CD8-positive, alpha-beta memory T cell (primary cell): ENCODE measurements around the gene ASCC1. TPM values are rescaled to one million over a fixed set of nuclear protein-coding genes. Genes with fewer than 3 reads are reported as not detected.

Experiments used
- CTCF ChIA-PET: fragments of 350-600 bp; sonication (Branson Sonifier 250); formaldehyde crosslinking; loops from one replicate; lab custom pipeline; 2021; ENCODE audit warnings: antibody characterized with exemption; lab: Charles Lee
- POLR2A ChIA-PET: fragments of 350-600 bp; sonication (Branson Sonifier 250); formaldehyde crosslinking; loops from one replicate; lab custom pipeline; 2021; ENCODE audit warnings: antibody characterized with exemption; lab: Charles Lee
- DNase-seq, 5 donors: peaks; one replicate each; pipeline versions ENCODE4 v3.0.0 to v3.0.0-alpha.2; 2020 to 2022; ENCODE audit warnings: mixed read lengths in 1 of 5
- H3K27ac ChIP-seq: one replicate; pipeline ENCODE4 v1.7.0; 2013; ENCODE audit warnings: low read depth, mild to moderate bottlenecking, low read length, moderate library complexity
- H3K27me3 ChIP-seq: 2 replicates; pipeline ENCODE4 v1.7.0; 2013; ENCODE audit warnings: low read length, mild to moderate bottlenecking; ENCODE audit not compliant: insufficient read depth, poor library complexity, severe bottlenecking
- H3K36me3 ChIP-seq: 2 replicates; pipeline ENCODE4 v1.7.0; 2013; ENCODE audit warnings: mild to moderate bottlenecking, low read length, moderate library complexity; ENCODE audit not compliant: insufficient read depth
- H3K4me1 ChIP-seq: 2 replicates; pipeline ENCODE4 v1.7.0; 2013; ENCODE audit warnings: mild to moderate bottlenecking, low read length, moderate library complexity; ENCODE audit not compliant: insufficient read depth
- H3K4me3 ChIP-seq: 2 replicates; pipeline ENCODE4 v1.7.0; 2013; ENCODE audit warnings: mild to moderate bottlenecking, low read length
- H3K9me3 ChIP-seq: 2 replicates; pipeline ENCODE4 v1.7.0; 2013; ENCODE audit warnings: mild to moderate bottlenecking, low read length
- H3K27ac Mint-ChIP-seq, 8 donors: one replicate each; pipeline ENCODE4 v1.8.0; 2020 to 2021; ENCODE audit warnings: mixed read lengths in 8 of 8, mild to moderate bottlenecking in 6 of 8, inconsistent platforms in 3 of 8, moderate library complexity in 3 of 8
- H3K27me3 Mint-ChIP-seq, 2 donors: one replicate each; pipeline ENCODE4 v1.8.0; 2020 to 2021; ENCODE audit warnings: mixed read lengths in 2 of 2, mild to moderate bottlenecking in 1 of 2, moderate library complexity in 1 of 2
- H3K36me3 Mint-ChIP-seq, 3 donors: one replicate each; pipeline ENCODE4 v1.8.0; 2020 to 2021; ENCODE audit warnings: mixed read lengths in 3 of 3, inconsistent platforms in 1 of 3, mild to moderate bottlenecking in 1 of 3
- H3K4me1 Mint-ChIP-seq, 3 donors: one replicate each; pipeline ENCODE4 v1.8.0; 2020 to 2021; ENCODE audit warnings: mixed read lengths in 3 of 3, inconsistent platforms in 1 of 3, mild to moderate bottlenecking in 1 of 3
- H3K4me3 Mint-ChIP-seq, 7 donors: one replicate each; pipeline ENCODE4 v1.8.0; 2020 to 2021; ENCODE audit warnings: mixed read lengths in 7 of 7, mild to moderate bottlenecking in 6 of 7, moderate library complexity in 4 of 7, inconsistent platforms in 2 of 7
- H3K9me3 Mint-ChIP-seq, 5 donors: one replicate each; pipeline ENCODE4 v1.8.0; 2020 to 2022; ENCODE audit warnings: mixed read lengths in 5 of 5, mild to moderate bottlenecking in 3 of 5, moderate library complexity in 2 of 5, inconsistent platforms in 1 of 5
- polyA plus RNA-seq: library from polyadenylated mRNA; unstranded; fragments of 300-500 nt; fragmentation: Illumina TruSeq; gene quantifications from one replicate; pipeline ENCODE4 v1.2.3, GENCODE V29; 2021
- total RNA-seq, 2 experiments: library from RNA; stranded (reverse); gene quantifications; one replicate each; pipeline ENCODE4 v1.2.3, GENCODE V29; 2021

The ASCC1 gene
- total and polyA plus RNA-seq, 3 experiments from 2014 or later, result 19.1 to 43.2 (median 36.3) TPM

GRCh38 chr10:72107325-72108003 lies 108.6 kb downstream of the ASCC1 start:
- peak overlapping the region; percentile 75 to 98 (median 89) for H3K27ac Mint-ChIP-seq
- peaks cover 0 to 11% (median 8%) of the 10 kb centered on the region in 3 donors for H3K36me3 Mint-ChIP-seq
- H3K4me3 Mint-ChIP-seq, result peak overlapping the region; percentile 20 to 82 (median 68)
- H3K27me3 Mint-ChIP-seq, result no peaks in the 10 kb centered on the region
- ChIA-PET CTCF (interaction anchor here (0.8 to 2.1 kb wide), 7 partner anchors 19 to 224 kb away, joined by 3 to 6 read pairs (median 5); no protein-coding TSS in a partner anchor), POLR2A (interaction anchor here (0.6 to 1.0 kb wide), 2 partner anchors 20 to 37 kb away, joined by 4 read pairs; no protein-coding TSS in a partner anchor)
- Histone ChIP-seq H3K27me3 (no peaks in the 10 kb centered on the region), H3K27ac (no peak overlapping the region), H3K9me3 (no peaks in the 10 kb centered on the region), H3K4me1 (peaks cover 76% of the 10 kb centered on the region), H3K4me3 (no peak overlapping the region), H3K36me3 (no peaks in the 10 kb centered on the region)
- DNase-seq, result peak in 2 of 5 donors; percentile 61 to 77
- H3K9me3 Mint-ChIP-seq, result no peaks in the 10 kb centered on the region
- peaks cover 51 to 61% (median 60%) of the 10 kb centered on the region in 3 donors for H3K4me1 Mint-ChIP-seq

- Mint-ChIP-seq H3K27ac (peak overlapping the region; percentile 29 to 98 (median 91)), H3K4me1 (peaks cover 51 to 64% (median 60%) of the 10 kb centered on the region in 3 donors), H3K9me3 (no peaks in the 10 kb centered on the region), H3K4me3 (peak overlapping the region; percentile 20 to 82 (median 68)), H3K36me3 (peaks cover 5 to 13% (median 9%) of the 10 kb centered on the region in 3 donors), H3K27me3 (no peaks in the 10 kb centered on the region)
- Histone ChIP-seq H3K4me3 (peak overlapping the region; percentile 38), H3K36me3 (no peaks in the 10 kb centered on the region), H3K4me1 (peaks cover 82% of the 10 kb centered on the region), H3K27ac (no peak overlapping the region), H3K9me3 (no peaks in the 10 kb centered on the region), H3K27me3 (no peaks in the 10 kb centered on the region)
- DNase-seq, result no peak
- ChIA-PET POLR2A (interaction anchor here (1.0 kb wide), 2 partner anchors 20 kb away, joined by 3 to 4 read pairs; no protein-coding TSS in a partner anchor), CTCF (interaction anchor here (0.8 to 2.1 kb wide), 3 partner anchors 16 to 49 kb away, joined by 3 to 5 read pairs (median 5); no protein-coding TSS in a partner anchor)
Observed at GRCh38 chr10:72106896-72107295, 109.2 kb downstream of the ASCC1 start.

GRCh38 chr10:72106154-72106849 lies 109.8 kb downstream of the ASCC1 start:
- Histone ChIP-seq H3K4me1 (peaks cover 88% of the 10 kb centered on the region), H3K27me3 (no peaks in the 10 kb centered on the region), H3K36me3 (no peaks in the 10 kb centered on the region), H3K9me3 (no peaks in the 10 kb centered on the region), H3K4me3 (peak overlapping the region; percentile 38), H3K27ac (no peak overlapping the region)
- Mint-ChIP-seq H3K4me3 (peak overlapping the region in 6 of 7 donors; percentile 26 to 81 (median 66)), H3K36me3 (peaks cover 11 to 19% (median 13%) of the 10 kb centered on the region in 3 donors), H3K4me1 (peaks cover 51 to 64% (median 60%) of the 10 kb centered on the region in 3 donors), H3K9me3 (no peaks in the 10 kb centered on the region), H3K27ac (peak overlapping the region; percentile 29 to 98 (median 91)), H3K27me3 (no peaks in the 10 kb centered on the region)
- no peak for DNase-seq
- ChIA-PET POLR2A (interaction anchor here (1.0 kb wide), 1 partner anchor 19 kb away, joined by 3 read pairs; no protein-coding TSS in a partner anchor), CTCF (interaction anchor here (0.8 kb wide), 1 partner anchor 16 kb away, joined by 3 read pairs; no protein-coding TSS in a partner anchor)

- H3K36me3 ChIP-seq, result no peaks in the 10 kb centered on the region
- H3K27me3 ChIP-seq, result no peaks in the 10 kb centered on the region
- H3K27ac ChIP-seq, result no peak overlapping the region
- no peaks in the 10 kb centered on the region for H3K9me3 ChIP-seq
- H3K4me3 ChIP-seq, result no peak overlapping the region
- Mint-ChIP-seq H3K27ac (peak overlapping the region in 7 of 8 donors; percentile 19 to 98 (median 52)), H3K4me3 (no peak overlapping the region), H3K4me1 (peaks cover 51 to 64% (median 60%) of the 10 kb centered on the region in 3 donors), H3K36me3 (peaks cover 14 to 25% (median 15%) of the 10 kb centered on the region in 3 donors), H3K27me3 (no peaks in the 10 kb centered on the region), H3K9me3 (no peaks in the 10 kb centered on the region)
- CTCF ChIA-PET, result no interaction called here
- POLR2A ChIA-PET, result no interaction called here
- peaks cover 87% of the 10 kb centered on the region for H3K4me1 ChIP-seq
- no peak for DNase-seq
Observed at GRCh38 chr10:72105710-72106109, 110.4 kb downstream of the ASCC1 start.

- Histone ChIP-seq H3K27me3 (no peaks in the 10 kb centered on the region), H3K9me3 (no peaks in the 10 kb centered on the region), H3K36me3 (no peaks in the 10 kb centered on the region), H3K4me3 (no peak overlapping the region), H3K27ac (no peak overlapping the region), H3K4me1 (peaks cover 81% of the 10 kb centered on the region)
- Mint-ChIP-seq H3K36me3 (peaks cover 14 to 28% (median 14%) of the 10 kb centered on the region in 3 donors), H3K4me1 (peaks cover 48 to 61% (median 58%) of the 10 kb centered on the region in 3 donors), H3K9me3 (no peaks in the 10 kb centered on the region), H3K27me3 (no peaks in the 10 kb centered on the region), H3K27ac (peak overlapping the region in 4 of 8 donors; percentile 29 to 71 (median 46)), H3K4me3 (no peak overlapping the region)
- ChIA-PET POLR2A (no interaction called here), CTCF (no interaction called here)
- DNase-seq, result no peak
Observed at GRCh38 chr10:72105098-72105475, 111.0 kb downstream of the ASCC1 start.

- H3K9me3 ChIP-seq, result no peaks in the 10 kb centered on the region
- Mint-ChIP-seq H3K27me3 (no peaks in the 10 kb centered on the region), H3K27ac (peak overlapping the region in 1 of 8 donors; percentile 34), H3K36me3 (peaks cover 12 to 29% (median 17%) of the 10 kb centered on the region in 3 donors), H3K4me1 (peaks cover 43 to 56% (median 53%) of the 10 kb centered on the region in 3 donors), H3K4me3 (no peak overlapping the region), H3K9me3 (no peaks in the 10 kb centered on the region)
- no peak overlapping the region for H3K27ac ChIP-seq
- H3K36me3 ChIP-seq, result no peaks in the 10 kb centered on the region
- CTCF ChIA-PET, result no interaction called here
- H3K4me1 ChIP-seq, result peaks cover 76% of the 10 kb centered on the region
- no peak overlapping the region for H3K4me3 ChIP-seq
- POLR2A ChIA-PET, result no interaction called here
- no peak for DNase-seq
- H3K27me3 ChIP-seq, result no peaks in the 10 kb centered on the region
Observed at GRCh38 chr10:72104472-72105097, 111.5 kb downstream of the ASCC1 start.

- no peak overlapping the region for H3K4me3 ChIP-seq
- Mint-ChIP-seq H3K9me3 (no peaks in the 10 kb centered on the region), H3K27ac (no peak overlapping the region), H3K4me1 (peaks cover 9 to 16% (median 13%) of the 10 kb centered on the region in 3 donors), H3K27me3 (no peaks in the 10 kb centered on the region), H3K4me3 (no peak overlapping the region), H3K36me3 (peaks cover 25 to 59% (median 26%) of the 10 kb centered on the region in 3 donors)
- no peak for DNase-seq
- CTCF ChIA-PET, result no interaction called here
- POLR2A ChIA-PET, result interaction anchor here (0.5 kb wide), 1 partner anchor 25 kb away, joined by 5 read pairs; no protein-coding TSS in a partner anchor
- H3K36me3 ChIP-seq, result peaks cover 10% of the 10 kb centered on the region
- no peak overlapping the region for H3K27ac ChIP-seq
- H3K4me1 ChIP-seq, result peaks cover 42% of the 10 kb centered on the region
- H3K27me3 ChIP-seq, result no peaks in the 10 kb centered on the region
- no peaks in the 10 kb centered on the region for H3K9me3 ChIP-seq
Observed at GRCh38 chr10:72099600-72099921, 116.5 kb downstream of the ASCC1 start.
